ENCODE results near the gene SLC25A43.
A peak's percentile ranks its signal among the peaks of the same experiment; 100 is the strongest.
"Not testable (repeated sequence)": the region's sequence is repeated elsewhere in the genome, so short reads cannot be mapped to it uniquely, and the experiment has no call there.

SLC25A43 gene

GRCh38 chrX:119468551-119469312, 69.6 kb downstream of the SLC25A43 start:
- peak; percentile 87 for DNase-seq (ENCODE audit: low spot score)

- no peak for DNase-seq (ENCODE audit: low spot score)
Measured at GRCh38 chrX:119469313-119469635, 70.1 kb downstream of the SLC25A43 start.

- no peak for DNase-seq (ENCODE audit: low spot score)
Measured at GRCh38 chrX:119474615-119475388, 75.7 kb downstream of the SLC25A43 start.

GRCh38 chrX:119475389-119476101, 76.4 kb downstream of the SLC25A43 start:
- no peak for DNase-seq (ENCODE audit: low spot score)

- no peak for DNase-seq (ENCODE audit: low spot score)
Measured at GRCh38 chrX:119477812-119478232, 78.7 kb downstream of the SLC25A43 start.

- DNase-seq (ENCODE audit: low spot score): no peak
Measured at GRCh38 chrX:119478504-119478903, 79.4 kb downstream of the SLC25A43 start.

GRCh38 chrX:119479845-119480244, 80.7 kb downstream of the SLC25A43 start:
- DNase-seq (ENCODE audit: low spot score): no peak

- DNase-seq (ENCODE audit: low spot score): no peak
Measured at GRCh38 chrX:119481323-119481801, 82.2 kb downstream of the SLC25A43 start.

- DNase-seq (ENCODE audit: low spot score): no peak
Measured at GRCh38 chrX:119482041-119482440, 82.9 kb downstream of the SLC25A43 start.

- DNase-seq (ENCODE audit: low spot score): peak; percentile 61
Measured at GRCh38 chrX:119482481-119483480, 83.6 kb downstream of the SLC25A43 start.

- no peak for DNase-seq (ENCODE audit: low spot score)
Measured at GRCh38 chrX:119486745-119487144, 87.6 kb downstream of the SLC25A43 start.

- not testable (repeated sequence) for DNase-seq (ENCODE audit: low spot score)
Measured at GRCh38 chrX:119487766-119488165, 88.6 kb downstream of the SLC25A43 start.

GRCh38 chrX:119488749-119489148, 89.6 kb downstream of the SLC25A43 start:
- DNase-seq (ENCODE audit: low spot score): peak; percentile 44

- no peak for DNase-seq (ENCODE audit: low spot score)
Measured at GRCh38 chrX:119489212-119490074, 90.3 kb downstream of the SLC25A43 start.

- no peak for DNase-seq (ENCODE audit: low spot score)
Measured at GRCh38 chrX:119492463-119492862, 93.3 kb downstream of the SLC25A43 start.

- DNase-seq (ENCODE audit: low spot score): not testable (repeated sequence)
Measured at GRCh38 chrX:119493851-119494495, 94.8 kb downstream of the SLC25A43 start.

- DNase-seq (ENCODE audit: low spot score): no peak
Measured at GRCh38 chrX:119495734-119496726, 96.9 kb downstream of the SLC25A43 start.

GRCh38 chrX:119497185-119497584, 98.0 kb downstream of the SLC25A43 start:
- DNase-seq (ENCODE audit: low spot score): no peak
